ENCODE data around the gene RHOG.

The RHOG gene

DNA sequence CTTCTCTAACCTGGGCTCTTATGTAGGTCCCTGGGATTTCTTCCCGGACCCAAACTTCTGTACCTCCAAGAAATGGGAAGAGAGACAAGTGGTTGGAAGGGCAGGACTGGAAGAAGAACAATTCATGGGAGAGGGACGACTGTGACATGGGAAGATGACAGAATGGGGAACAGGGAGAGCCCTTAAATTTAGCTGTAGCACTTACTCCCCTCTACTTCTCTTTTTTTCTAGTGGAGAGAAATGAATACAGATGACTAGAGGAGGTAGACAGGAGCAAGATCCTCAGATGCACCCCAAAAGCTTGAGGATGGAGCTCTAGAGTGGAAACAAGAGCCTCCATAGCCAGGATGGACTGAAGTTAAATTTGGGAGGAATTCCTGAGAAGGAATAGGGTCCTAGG is 2.3 kb downstream of the RHOG start:
- DNase-seq (ENCODE audit: low read depth) = peak; percentile 59
- TF ChIP-seq MYC (IDR thresholded peaks at IDR 0.05; ENCODE audit: low read depth, low read length) (no peak), POLR2A (IDR thresholded peaks at IDR 0.05; ENCODE audit: extremely low read depth, insufficient read length) (no peak)
- TF ChIP-seq, protein P1, sequence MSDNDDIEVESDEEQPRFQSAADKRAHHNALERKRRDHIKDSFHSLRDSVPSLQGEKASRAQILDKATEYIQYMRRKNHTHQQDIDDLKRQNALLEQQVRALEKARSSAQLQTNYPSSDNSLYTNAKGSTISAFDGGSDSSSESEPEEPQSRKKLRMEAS (IDR thresholded peaks at IDR 0.05; ENCODE audit: low read depth, low read length) = no peak
- TF ChIP-seq, protein P2, sequence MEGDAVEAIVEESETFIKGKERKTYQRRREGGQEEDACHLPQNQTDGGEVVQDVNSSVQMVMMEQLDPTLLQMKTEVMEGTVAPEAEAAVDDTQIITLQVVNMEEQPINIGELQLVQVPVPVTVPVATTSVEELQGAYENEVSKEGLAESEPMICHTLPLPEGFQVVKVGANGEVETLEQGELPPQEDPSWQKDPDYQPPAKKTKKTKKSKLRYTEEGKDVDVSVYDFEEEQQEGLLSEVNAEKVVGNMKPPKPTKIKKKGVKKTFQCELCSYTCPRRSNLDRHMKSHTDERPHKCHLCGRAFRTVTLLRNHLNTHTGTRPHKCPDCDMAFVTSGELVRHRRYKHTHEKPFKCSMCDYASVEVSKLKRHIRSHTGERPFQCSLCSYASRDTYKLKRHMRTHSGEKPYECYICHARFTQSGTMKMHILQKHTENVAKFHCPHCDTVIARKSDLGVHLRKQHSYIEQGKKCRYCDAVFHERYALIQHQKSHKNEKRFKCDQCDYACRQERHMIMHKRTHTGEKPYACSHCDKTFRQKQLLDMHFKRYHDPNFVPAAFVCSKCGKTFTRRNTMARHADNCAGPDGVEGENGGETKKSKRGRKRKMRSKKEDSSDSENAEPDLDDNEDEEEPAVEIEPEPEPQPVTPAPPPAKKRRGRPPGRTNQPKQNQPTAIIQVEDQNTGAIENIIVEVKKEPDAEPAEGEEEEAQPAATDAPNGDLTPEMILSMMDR (IDR thresholded peaks at IDR 0.05; ENCODE audit: low read depth, low read length) = no peak
- peak overlapping the region; percentile 95 for H3K4me3 ChIP-seq (ENCODE audit: low read depth, low read length)

DNA sequence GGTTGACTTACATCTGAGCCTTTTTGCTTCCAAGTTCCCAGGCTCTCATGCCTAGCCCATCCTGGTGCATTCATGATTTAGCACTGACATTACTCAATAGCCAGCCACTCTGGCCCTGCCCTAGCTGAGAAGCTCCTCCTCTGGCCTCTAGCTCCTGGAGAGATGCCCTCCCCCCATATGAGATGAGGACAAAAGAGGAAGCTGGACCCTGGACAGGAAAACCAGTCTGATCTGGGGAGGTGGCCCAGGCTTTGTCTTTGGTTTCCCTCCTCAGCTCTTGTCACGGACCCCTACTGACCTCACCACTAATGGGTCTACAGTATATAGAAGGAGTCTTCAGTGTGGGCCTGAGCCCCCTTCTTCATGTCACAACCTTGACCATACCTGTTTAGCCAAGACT is 3.0 kb downstream of the RHOG start:
- peak overlapping the region; percentile 95 for H3K4me3 ChIP-seq (ENCODE audit: low read depth, low read length)
- TF ChIP-seq, protein P2 (IDR thresholded peaks at IDR 0.05; ENCODE audit: low read depth, low read length) = no peak
- TF ChIP-seq MYC (IDR thresholded peaks at IDR 0.05; ENCODE audit: low read depth, low read length) = no peak
- TF ChIP-seq, protein P1 (IDR thresholded peaks at IDR 0.05; ENCODE audit: low read depth, low read length) = peak; percentile 74
- peak; percentile 42 for TF ChIP-seq POLR2A (IDR thresholded peaks at IDR 0.05; ENCODE audit: extremely low read depth, insufficient read length)
- DNase-seq (ENCODE audit: low read depth) = peak; percentile 97

DNA sequence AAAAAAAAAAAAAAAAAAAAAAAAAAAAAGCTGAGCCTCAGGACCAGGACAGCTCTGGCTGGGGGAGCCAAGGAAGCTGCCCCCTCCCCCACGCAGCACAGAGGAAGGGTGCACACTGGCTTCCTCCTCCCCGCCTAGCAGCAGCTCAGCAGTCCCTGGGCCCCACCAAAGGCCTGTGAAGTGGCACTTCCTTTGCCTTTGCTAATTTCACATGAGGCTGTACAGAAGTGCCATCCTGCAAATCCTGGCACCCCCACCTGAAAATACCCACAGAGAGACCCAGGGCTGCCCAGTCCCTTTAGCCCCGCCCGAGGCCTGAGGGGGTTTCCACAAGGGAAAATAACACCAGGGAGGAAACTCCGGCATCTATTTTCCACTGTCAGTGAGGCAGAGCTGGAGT is 3.9 kb downstream of the RHOG start:
- peak overlapping the region; percentile 95 for H3K4me3 ChIP-seq (ENCODE audit: low read depth, low read length)
- DNase-seq (ENCODE audit: low read depth) = peak; percentile 88
- TF ChIP-seq POLR2A (IDR thresholded peaks at IDR 0.05; ENCODE audit: extremely low read depth, insufficient read length) = no peak
- TF ChIP-seq, protein P1 (IDR thresholded peaks at IDR 0.05; ENCODE audit: low read depth, low read length) = no peak
- no peak for TF ChIP-seq MYC (IDR thresholded peaks at IDR 0.05; ENCODE audit: low read depth, low read length)
- TF ChIP-seq, protein P2 (IDR thresholded peaks at IDR 0.05; ENCODE audit: low read depth, low read length) = no peak

DNA sequence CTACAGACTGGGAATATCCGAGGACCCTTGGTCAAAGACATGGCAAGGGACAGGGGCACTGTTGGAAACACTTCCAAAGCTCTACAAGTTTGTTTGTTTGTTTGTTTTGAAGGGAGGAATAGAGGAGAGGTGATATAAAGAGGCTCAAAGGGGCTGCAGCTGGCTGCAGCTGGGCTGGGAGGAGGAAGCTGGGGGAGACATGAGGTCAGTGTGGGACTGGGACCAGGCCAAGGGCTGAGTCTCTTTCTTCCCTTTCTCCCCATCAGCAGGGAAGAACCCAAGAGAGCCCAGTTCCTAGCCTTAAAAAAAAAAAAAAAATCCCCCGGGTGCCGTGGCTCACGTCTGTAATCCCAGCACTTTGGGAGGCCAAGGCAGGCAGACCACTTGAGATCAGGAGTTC is 5.0 kb downstream of the RHOG start:
- peak overlapping the region; percentile 95 for H3K4me3 ChIP-seq (ENCODE audit: low read depth, low read length)
- TF ChIP-seq, protein P1 (IDR thresholded peaks at IDR 0.05; ENCODE audit: low read depth, low read length) = 0 out of 2 replicates have a peak, but pooled peaks have one; percentile 4
- TF ChIP-seq, protein P2 (IDR thresholded peaks at IDR 0.05; ENCODE audit: low read depth, low read length) = no peak
- TF ChIP-seq MYC (IDR thresholded peaks at IDR 0.05; ENCODE audit: low read depth, low read length) (no peak), POLR2A (IDR thresholded peaks at IDR 0.05; ENCODE audit: extremely low read depth, insufficient read length) (no peak)
- DNase-seq (ENCODE audit: low read depth) = peak; percentile 57

DNA sequence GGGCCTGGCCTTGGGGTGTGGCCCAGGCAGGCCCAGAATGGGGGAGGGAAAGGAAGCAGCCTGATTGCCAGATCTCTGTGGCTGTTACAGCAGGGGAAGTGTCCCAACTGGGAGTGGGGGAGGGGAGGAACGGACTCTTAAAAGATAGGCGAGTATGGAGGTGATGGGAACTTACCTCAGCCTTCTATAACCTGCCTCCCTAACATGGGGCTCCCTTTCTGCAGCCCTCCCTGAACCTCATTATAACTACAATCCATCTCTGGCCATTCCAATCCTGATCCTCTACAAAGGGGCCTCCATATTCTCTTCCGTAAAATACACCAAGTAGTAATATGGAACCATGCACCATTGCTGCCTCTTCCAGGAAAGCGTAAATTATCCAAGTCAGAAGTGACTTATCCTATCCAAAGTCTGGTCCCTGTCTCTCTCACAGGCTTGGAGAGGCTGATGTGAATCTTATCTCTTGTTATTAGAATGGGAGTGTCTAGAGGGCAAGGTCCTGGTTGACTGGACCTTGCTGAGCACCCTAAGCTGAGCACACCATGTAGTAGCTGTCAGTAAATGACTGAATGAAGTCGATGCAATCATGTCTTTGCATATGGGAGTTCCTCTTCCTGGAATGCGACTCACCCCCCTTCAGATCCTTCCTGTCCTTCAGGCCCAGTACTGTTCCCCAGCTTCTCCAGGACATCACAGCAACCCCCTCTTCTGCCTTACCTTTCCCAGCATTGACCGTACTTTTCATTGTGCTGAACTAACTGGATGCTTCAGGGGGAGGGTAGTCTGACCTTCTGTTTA is 5.9 kb downstream of the RHOG start:
- DNase-seq (ENCODE audit: low read depth) = peak; percentile 95
- peak overlapping the region; percentile 95 for H3K4me3 ChIP-seq (ENCODE audit: low read depth, low read length)
- TF ChIP-seq MYC (IDR thresholded peaks at IDR 0.05; ENCODE audit: low read depth, low read length) = peak; percentile 84
- TF ChIP-seq, protein P1 (IDR thresholded peaks at IDR 0.05; ENCODE audit: low read depth, low read length) = peak; percentile 82
- TF ChIP-seq POLR2A (IDR thresholded peaks at IDR 0.05; ENCODE audit: extremely low read depth, insufficient read length) = peak; percentile 23
- TF ChIP-seq, protein P2 (IDR thresholded peaks at IDR 0.05; ENCODE audit: low read depth, low read length) = no peak
